Neural cell (in vitro differentiated cells): Measurements from ENCODE around the gene TMEM185B. TPM values are rescaled to one million over a fixed set of nuclear protein-coding genes. Genes with fewer than 3 reads are reported as not detected.

Source experiments
- H2AFZ ChIP-seq: fragments of 200-600, 300-800 bp; sonication (generic), shearing (Covaris generic); 2 replicates; pipeline ENCODE4 v1.6.0; 2014; ENCODE audit warnings: low read depth, mild to moderate bottlenecking, antibody characterized with exemption, low read length, moderate library complexity
- H3F3A ChIP-seq: fragments of 200-600 bp; shearing (Covaris generic); 2 replicates; pipeline ENCODE4 v1.6.1; 2016; ENCODE audit warnings: mild to moderate bottlenecking, moderate library complexity, mixed read lengths, antibody characterized with exemption, low read length; ENCODE audit not compliant: insufficient read depth, poor library complexity, severe bottlenecking
- H3K27ac ChIP-seq: fragments of 200-600, 300-800 bp; sonication (generic), shearing (Covaris generic); 2 replicates; pipeline ENCODE4 v1.5.1; 2014; ENCODE audit warnings: mild to moderate bottlenecking, low read length, moderate library complexity
- H3K27me3 ChIP-seq: fragments of 300-800, 200-600 bp; sonication (generic), shearing (Covaris generic); 2 replicates; pipeline ENCODE4 v1.6.0; 2014; ENCODE audit warnings: mild to moderate bottlenecking, low read depth, low read length, moderate library complexity; ENCODE audit not compliant: insufficient read depth
- H3K36me3 ChIP-seq: fragments of 300-800, 200-600 bp; sonication (generic), shearing (Covaris generic); 2 replicates; pipeline ENCODE4 v1.5.1; 2014; ENCODE audit warnings: mild to moderate bottlenecking, antibody characterized with exemption, low read length, moderate library complexity; ENCODE audit not compliant: insufficient read depth
- H3K4me2 ChIP-seq: fragments of 300-800, 200-600 bp; sonication (generic), shearing (Covaris generic); 2 replicates; pipeline ENCODE4 v1.6.0; 2014; ENCODE audit warnings: mild to moderate bottlenecking, low read length
- H3K4me3 ChIP-seq: fragments of 300-800, 200-600 bp; sonication (generic), shearing (Covaris generic); 2 replicates; pipeline ENCODE4 v1.5.1; 2014; ENCODE audit warnings: mild to moderate bottlenecking, low read length, moderate library complexity
- H3K79me2 ChIP-seq: fragments of 200-600 bp; shearing (Covaris generic); replicated peaks from 2 replicates; pipeline ENCODE4 v1.6.0; 2014; ENCODE audit warnings: mild to moderate bottlenecking, low read length, moderate library complexity; ENCODE audit not compliant: insufficient read depth
- H3K9ac ChIP-seq: fragments of 300-800, 200-600 bp; sonication (generic), shearing (Covaris generic); 2 replicates; pipeline ENCODE4 v1.6.1; 2016; ENCODE audit warnings: mild to moderate bottlenecking, low read length, mixed read lengths
- H3K9me2 ChIP-seq: fragments of 200-600 bp; shearing (Covaris generic); 2 replicates; pipeline ENCODE4 v1.6.1; 2016; ENCODE audit warnings: mild to moderate bottlenecking, low read length, mixed read lengths; ENCODE audit not compliant: insufficient read depth
- H3K9me3 ChIP-seq: fragments of 200-600, 300-800 bp; sonication (generic), shearing (Covaris generic); 2 replicates; pipeline ENCODE4 v1.6.1; 2016; ENCODE audit warnings: mild to moderate bottlenecking, mixed run types, low read length, moderate library complexity, mixed read lengths
- H4K20me1 ChIP-seq: fragments of 200-600 bp; shearing (Covaris generic); 2 replicates; pipeline ENCODE4 v1.6.1; 2016; ENCODE audit warnings: mild to moderate bottlenecking, mixed run types; ENCODE audit not compliant: insufficient read depth
- EP300 ChIP-seq: fragments of 450-650 bp; conservative IDR thresholded peaks from 2 replicates; pipeline ENCODE4 v1.6.1; 2014; ENCODE audit warnings: antibody characterized with exemption, mild to moderate bottlenecking, moderate library complexity; ENCODE audit not compliant: poor library complexity, severe bottlenecking
- EZH2 ChIP-seq: fragments of 200-600, 300-800 bp; shearing (Covaris generic), sonication (generic); IDR thresholded peaks from 2 replicates; pipeline ENCODE4 v1.6.1; 2014; ENCODE audit warnings: antibody characterized with exemption, low read length, borderline replicate concordance, mild to moderate bottlenecking; ENCODE audit not compliant: insufficient read depth, poor library complexity, severe bottlenecking
- MXI1 ChIP-seq: fragments of 450-650 bp; conservative IDR thresholded peaks from 2 replicates; pipeline ENCODE4 v1.6.1; 2014; ENCODE audit warnings: antibody characterized with exemption, mild to moderate bottlenecking; ENCODE audit not compliant: poor library complexity, severe bottlenecking
- POLR2AphosphoS5 ChIP-seq: IDR thresholded peaks from 2 replicates; pipeline ENCODE4 v1.6.1; 2012
- RAD21 ChIP-seq: fragments of 450-650 bp; conservative IDR thresholded peaks from 2 replicates; pipeline ENCODE4 v1.6.1; 2014; ENCODE audit warnings: antibody characterized with exemption, mild to moderate bottlenecking, moderate library complexity
- REST ChIP-seq: IDR thresholded peaks from 2 replicates; pipeline ENCODE4 v1.6.1; 2012; ENCODE audit warnings: borderline replicate concordance
- SMC3 ChIP-seq: fragments of 450-650 bp; conservative IDR thresholded peaks from 2 replicates; pipeline ENCODE4 v1.6.1; 2014; ENCODE audit warnings: antibody characterized with exemption, mild to moderate bottlenecking, moderate library complexity; ENCODE audit not compliant: poor library complexity
- TAF1 ChIP-seq: IDR thresholded peaks from 2 replicates; pipeline ENCODE4 v1.6.1; 2012; ENCODE audit warnings: low read depth
- polyA plus RNA-seq: library from polyadenylated mRNA; depleted of rRNA; stranded (reverse); fragments of >200 nt; gene quantifications from 2 replicates; pipeline ENCODE4 v1.2.3, GENCODE V29; 2014
- TF ChIP-seq, protein P1 (sequence below): fragments of 450-650 bp; IDR thresholded peaks from 2 replicates; pipeline ENCODE4 v1.5.1; 2014; ENCODE audit warnings: antibody characterized with exemption, mild to moderate bottlenecking, moderate library complexity; ENCODE audit not compliant: poor library complexity, severe bottlenecking

The TMEM185B gene
- polyA plus RNA-seq, 1 donor from 2014 or later, result 4.4 TPM

GRCh38 chr2:120206022-120206581, 17.1 kb downstream of the TMEM185B start:
- no peak overlapping the region for H3K27ac ChIP-seq
- no peaks in the 10 kb centered on the region for H3F3A ChIP-seq
- H3K79me2 ChIP-seq, result no peaks in the 10 kb centered on the region
- no peak overlapping the region for H3K9ac ChIP-seq
- H2AFZ ChIP-seq, result no peak overlapping the region
- no peaks in the 10 kb centered on the region for H3K27me3 ChIP-seq
- H3K4me2 ChIP-seq, result no peak overlapping the region
- no peak overlapping the region for H3K4me3 ChIP-seq
- H4K20me1 ChIP-seq, result no peaks in the 10 kb centered on the region
- no peaks in the 10 kb centered on the region for H3K9me2 ChIP-seq
- TF ChIP-seq TAF1 (no peak), REST (no peak), MXI1 (no peak), EZH2 (no peak), SMC3 (no peak), POLR2AphosphoS5 (no peak), RAD21 (no peak), EP300 (no peak)
- TF ChIP-seq, protein P1, sequence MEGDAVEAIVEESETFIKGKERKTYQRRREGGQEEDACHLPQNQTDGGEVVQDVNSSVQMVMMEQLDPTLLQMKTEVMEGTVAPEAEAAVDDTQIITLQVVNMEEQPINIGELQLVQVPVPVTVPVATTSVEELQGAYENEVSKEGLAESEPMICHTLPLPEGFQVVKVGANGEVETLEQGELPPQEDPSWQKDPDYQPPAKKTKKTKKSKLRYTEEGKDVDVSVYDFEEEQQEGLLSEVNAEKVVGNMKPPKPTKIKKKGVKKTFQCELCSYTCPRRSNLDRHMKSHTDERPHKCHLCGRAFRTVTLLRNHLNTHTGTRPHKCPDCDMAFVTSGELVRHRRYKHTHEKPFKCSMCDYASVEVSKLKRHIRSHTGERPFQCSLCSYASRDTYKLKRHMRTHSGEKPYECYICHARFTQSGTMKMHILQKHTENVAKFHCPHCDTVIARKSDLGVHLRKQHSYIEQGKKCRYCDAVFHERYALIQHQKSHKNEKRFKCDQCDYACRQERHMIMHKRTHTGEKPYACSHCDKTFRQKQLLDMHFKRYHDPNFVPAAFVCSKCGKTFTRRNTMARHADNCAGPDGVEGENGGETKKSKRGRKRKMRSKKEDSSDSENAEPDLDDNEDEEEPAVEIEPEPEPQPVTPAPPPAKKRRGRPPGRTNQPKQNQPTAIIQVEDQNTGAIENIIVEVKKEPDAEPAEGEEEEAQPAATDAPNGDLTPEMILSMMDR, result no peak
- H3K9me3 ChIP-seq, result no peaks in the 10 kb centered on the region
- H3K36me3 ChIP-seq, result no peaks in the 10 kb centered on the region

DNA sequence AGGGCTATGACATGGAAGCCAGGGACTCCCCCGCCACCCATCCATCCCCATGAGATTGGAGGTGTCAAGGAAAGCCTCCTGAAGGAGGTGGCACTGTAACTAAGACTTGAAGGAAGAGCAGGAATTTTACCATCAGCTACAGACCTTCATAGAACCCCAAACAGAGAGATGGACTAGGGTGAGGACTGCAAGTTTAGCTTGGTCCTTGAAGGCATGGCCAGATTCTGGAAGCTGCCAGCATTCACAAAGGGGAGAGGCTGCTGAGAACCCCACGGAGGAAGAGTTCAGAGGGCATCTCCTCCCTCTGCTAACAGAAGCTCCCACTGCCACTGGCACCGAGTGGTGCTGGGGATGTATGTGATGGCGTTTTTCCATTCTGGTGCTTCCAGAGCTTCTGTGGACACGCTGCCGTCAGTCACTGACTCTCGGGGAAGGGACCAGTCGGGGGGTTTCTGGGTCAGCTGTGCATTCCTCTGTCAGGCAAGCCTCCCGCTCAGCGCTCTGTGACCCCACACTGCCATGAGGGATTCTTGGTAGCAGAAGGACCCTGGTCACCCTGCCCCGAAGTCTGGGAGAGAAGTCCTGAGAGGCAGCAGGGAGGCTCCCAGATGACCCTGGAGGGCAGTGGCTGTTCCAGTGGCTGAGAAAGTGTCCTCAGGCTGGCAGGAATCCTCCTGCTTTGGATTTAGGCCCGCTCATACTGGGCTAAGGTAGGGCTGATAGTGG, 18.1 kb downstream of the TMEM185B start:
- Histone ChIP-seq H2AFZ (no peak overlapping the region), H3K27me3 (no peaks in the 10 kb centered on the region), H3K9me3 (no peaks in the 10 kb centered on the region), H3K9ac (no peak overlapping the region), H3F3A (no peaks in the 10 kb centered on the region), H3K27ac (no peak overlapping the region), H4K20me1 (no peaks in the 10 kb centered on the region), H3K36me3 (no peaks in the 10 kb centered on the region), H3K79me2 (no peaks in the 10 kb centered on the region), H3K4me2 (no peak overlapping the region), H3K4me3 (no peak overlapping the region), H3K9me2 (no peaks in the 10 kb centered on the region)
- TF ChIP-seq EP300 (no peak), RAD21 (no peak), POLR2AphosphoS5 (no peak), REST (no peak), TAF1 (no peak), EZH2 (no peak), SMC3 (no peak), MXI1 (no peak)
- TF ChIP-seq, protein P1, result no peak
